Anterior cingulate cortex (tissue), 58 donors: ENCODE results near the gene ANO9.
"Not testable (repeated sequence)": the region's sequence is repeated elsewhere in the genome, so short reads cannot be mapped to it uniquely, and the experiment has no call there.

Experiments
- DNase-seq, 58 donors: peaks; one replicate each; lab custom pipeline; 2025; lab: John Stamatoyannopoulos, UW

ANO9 gene

GRCh38 chr11:438101-438844, 3.5 kb downstream of the ANO9 start:
- DNase-seq, result no peak

GRCh38 chr11:437228-437870, 4.5 kb downstream of the ANO9 start:
- no peak for DNase-seq

GRCh38 chr11:434999-435740, 6.6 kb downstream of the ANO9 start:
- not testable (repeated sequence) for DNase-seq

- DNase-seq, result no peak
Measured at GRCh38 chr11:434496-434895, 7.3 kb downstream of the ANO9 start.

- DNase-seq, result no peak
Measured at GRCh38 chr11:433641-434040, 8.2 kb downstream of the ANO9 start.

- no peak for DNase-seq
Measured at GRCh38 chr11:433111-433510, 8.7 kb downstream of the ANO9 start.

GRCh38 chr11:432501-433100, 9.2 kb downstream of the ANO9 start:
- DNase-seq, result no peak

GRCh38 chr11:431921-432320, 9.9 kb downstream of the ANO9 start:
- DNase-seq, result no peak

- no peak for DNase-seq
Measured at GRCh38 chr11:429931-430456, 11.8 kb downstream of the ANO9 start.

GRCh38 chr11:429391-429790, 12.4 kb downstream of the ANO9 start:
- DNase-seq, result no peak

GRCh38 chr11:428295-428694, 13.5 kb downstream of the ANO9 start:
- DNase-seq, result no peak

- no peak for DNase-seq
Measured at GRCh38 chr11:426851-427250, 15.0 kb downstream of the ANO9 start.

- DNase-seq, result no peak
Measured at GRCh38 chr11:425301-425700, 16.5 kb downstream of the ANO9 start.

- DNase-seq, result not testable (repeated sequence)
Measured at GRCh38 chr11:424766-425165, 17.0 kb downstream of the ANO9 start.

- no peak for DNase-seq
Measured at GRCh38 chr11:424232-424631, 17.6 kb downstream of the ANO9 start.

- no peak for DNase-seq
Measured at GRCh38 chr11:422249-422656, 19.6 kb downstream of the ANO9 start.

- no peak for DNase-seq
Measured at GRCh38 chr11:420911-421321, 20.9 kb downstream of the ANO9 start.

- DNase-seq, result no peak
Measured at GRCh38 chr11:420054-420910, 21.5 kb downstream of the ANO9 start.

GRCh38 chr11:419248-420005, 22.4 kb downstream of the ANO9 start:
- DNase-seq, result no peak
